GM12874 (cell line): ENCODE data around the gene PPP1R12A.

Experiments used
- CTCF ChIP-seq: IDR thresholded peaks from 2 replicates; pipeline ENCODE4 v1.5.1; 2011; ENCODE audit warnings: low read depth, mild to moderate bottlenecking, control low read depth, low read length, moderate library complexity; ENCODE audit not compliant: insufficient read depth

The PPP1R12A gene

DNA sequence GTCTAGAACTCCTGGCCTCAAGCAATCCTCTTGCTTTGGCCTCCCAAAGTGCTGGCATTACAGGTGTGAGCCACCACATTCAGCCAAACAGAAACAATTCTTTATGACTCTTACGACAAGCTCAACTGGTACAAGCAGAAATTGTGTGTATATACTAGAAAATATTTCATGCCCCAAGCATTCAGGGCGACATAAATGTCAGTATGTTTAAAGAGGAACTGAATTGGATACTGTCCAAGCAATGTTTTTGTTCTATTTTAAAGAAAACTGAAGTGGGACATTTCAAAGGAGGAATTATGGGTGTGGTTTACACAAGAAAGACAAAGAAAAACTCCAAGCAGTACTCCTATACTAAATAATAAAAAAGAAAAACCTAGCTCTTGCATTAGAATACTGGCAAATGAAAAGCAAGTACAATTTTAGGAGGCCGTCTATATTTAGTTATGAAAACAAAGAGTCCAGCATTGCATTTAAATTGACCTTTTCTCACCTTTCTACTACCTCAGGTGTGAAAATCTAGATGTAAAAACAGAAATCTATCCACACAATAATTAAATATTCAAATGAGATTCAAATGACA, 48.9 kb downstream of the PPP1R12A start:
- TF ChIP-seq CTCF, result no peak

GRCh38 chr12:79884401-79885006, 50.4 kb downstream of the PPP1R12A start:
- no peak for TF ChIP-seq CTCF

DNA sequence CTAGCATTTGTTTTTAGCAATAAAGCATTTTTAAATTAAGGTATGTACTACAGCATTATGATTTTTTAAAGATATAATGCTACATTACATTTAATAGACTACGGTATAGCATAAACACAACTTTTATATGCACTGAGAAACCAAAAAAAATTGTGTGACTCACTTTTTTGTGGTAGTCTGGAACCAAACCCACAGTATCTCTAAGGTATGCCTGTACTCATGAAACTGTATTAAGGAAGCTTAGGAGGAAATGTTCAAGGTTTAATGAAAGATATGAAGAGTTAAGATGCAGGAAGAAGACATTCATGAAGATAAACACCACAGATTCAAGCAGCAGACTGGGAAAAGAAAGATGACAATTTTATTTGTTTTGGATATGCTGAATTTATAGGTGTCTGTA, 51.7 kb downstream of the PPP1R12A start:
- TF ChIP-seq CTCF, result no peak

- TF ChIP-seq CTCF, result no peak
Measured at GRCh38 chr12:79881351-79881750, 53.5 kb downstream of the PPP1R12A start.

GRCh38 chr12:79877246-79877645, 57.7 kb downstream of the PPP1R12A start:
- no peak for TF ChIP-seq CTCF

GRCh38 chr12:79874665-79875064, 60.2 kb downstream of the PPP1R12A start:
- no peak for TF ChIP-seq CTCF

DNA sequence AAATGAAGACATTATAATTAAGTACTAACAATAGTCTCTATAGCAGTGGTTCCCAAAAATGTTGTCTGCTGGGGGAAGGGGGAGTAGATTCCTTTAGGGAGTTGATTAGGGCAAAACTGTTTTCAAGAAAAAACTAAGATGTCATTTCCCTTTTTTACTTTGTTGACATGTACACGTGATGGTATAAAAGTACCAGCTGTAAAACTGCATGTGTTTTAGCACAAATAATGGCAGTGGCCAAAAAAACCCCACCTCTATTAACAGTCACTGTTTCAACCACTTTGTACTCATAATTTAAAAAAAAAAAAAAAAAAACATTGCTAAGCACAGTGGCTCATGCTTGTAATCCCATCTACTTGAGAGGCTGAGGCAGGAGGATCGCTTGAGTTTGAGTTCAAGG, 61.7 kb downstream of the PPP1R12A start:
- no peak for TF ChIP-seq CTCF
